Neural crest cell (in vitro differentiated cells): ENCODE measurements around the gene TAF1C. TPM values are rescaled to one million over a fixed set of nuclear protein-coding genes. Genes with fewer than 3 reads are reported as not detected.
A peak's percentile ranks its signal among the peaks of the same experiment; 100 is the strongest.

ENCODE experiments used
- DNase-seq: peaks from one replicate; pipeline ENCODE4 v3.0.0; 2021; ENCODE audit warnings: low read depth, mixed read lengths, low spot score
- H3K27ac Mint-ChIP-seq: one replicate; pipeline ENCODE4 v1.8.0; 2021; ENCODE audit warnings: mild to moderate bottlenecking, mixed read lengths; ENCODE audit not compliant: unreplicated experiment
- H3K27me3 Mint-ChIP-seq: 2 replicates; pipeline ENCODE4 v1.8.0; 2021; ENCODE audit warnings: low read depth, mild to moderate bottlenecking, mixed read lengths
- H3K36me3 Mint-ChIP-seq: 2 replicates; pipeline ENCODE4 v1.8.0; 2021; ENCODE audit warnings: low read depth, mild to moderate bottlenecking, mixed read lengths
- H3K4me1 Mint-ChIP-seq: 2 replicates; pipeline ENCODE4 v1.8.0; 2021; ENCODE audit warnings: mixed read lengths
- H3K4me3 Mint-ChIP-seq: one replicate; pipeline ENCODE4 v1.8.0; 2021; ENCODE audit warnings: mild to moderate bottlenecking, mixed read lengths
- H3K9me3 Mint-ChIP-seq: 2 replicates; pipeline ENCODE4 v1.8.0; 2021; ENCODE audit warnings: mixed read lengths
- total RNA-seq: library from RNA; stranded (reverse); gene quantifications from 2 replicates; pipeline ENCODE4 v1.2.1, GENCODE V29; 2021
- TF ChIP-seq, protein P1 (sequence below): fragments of 200-600 bp; sonication (generic); conservative IDR thresholded peaks from 2 replicates; pipeline ENCODE4 v1.5.0; 2021; ENCODE audit warnings: antibody characterized with exemption, mild to moderate bottlenecking

The TAF1C gene
- total RNA-seq, 1 donor from 2014 or later = 86.4 TPM

GRCh38 chr16:84161037-84161436 is 25.8 kb downstream of the TAF1C start:
- TF ChIP-seq, protein P1, sequence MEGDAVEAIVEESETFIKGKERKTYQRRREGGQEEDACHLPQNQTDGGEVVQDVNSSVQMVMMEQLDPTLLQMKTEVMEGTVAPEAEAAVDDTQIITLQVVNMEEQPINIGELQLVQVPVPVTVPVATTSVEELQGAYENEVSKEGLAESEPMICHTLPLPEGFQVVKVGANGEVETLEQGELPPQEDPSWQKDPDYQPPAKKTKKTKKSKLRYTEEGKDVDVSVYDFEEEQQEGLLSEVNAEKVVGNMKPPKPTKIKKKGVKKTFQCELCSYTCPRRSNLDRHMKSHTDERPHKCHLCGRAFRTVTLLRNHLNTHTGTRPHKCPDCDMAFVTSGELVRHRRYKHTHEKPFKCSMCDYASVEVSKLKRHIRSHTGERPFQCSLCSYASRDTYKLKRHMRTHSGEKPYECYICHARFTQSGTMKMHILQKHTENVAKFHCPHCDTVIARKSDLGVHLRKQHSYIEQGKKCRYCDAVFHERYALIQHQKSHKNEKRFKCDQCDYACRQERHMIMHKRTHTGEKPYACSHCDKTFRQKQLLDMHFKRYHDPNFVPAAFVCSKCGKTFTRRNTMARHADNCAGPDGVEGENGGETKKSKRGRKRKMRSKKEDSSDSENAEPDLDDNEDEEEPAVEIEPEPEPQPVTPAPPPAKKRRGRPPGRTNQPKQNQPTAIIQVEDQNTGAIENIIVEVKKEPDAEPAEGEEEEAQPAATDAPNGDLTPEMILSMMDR = no peak
- Mint-ChIP-seq H3K27me3 (peaks cover 27% of the 10 kb centered on the region), H3K4me1 (no peaks in the 10 kb centered on the region), H3K9me3 (no peaks in the 10 kb centered on the region), H3K4me3 (no peak overlapping the region), H3K27ac (no peak overlapping the region), H3K36me3 (no peaks in the 10 kb centered on the region)
- no peak for DNase-seq

DNA sequence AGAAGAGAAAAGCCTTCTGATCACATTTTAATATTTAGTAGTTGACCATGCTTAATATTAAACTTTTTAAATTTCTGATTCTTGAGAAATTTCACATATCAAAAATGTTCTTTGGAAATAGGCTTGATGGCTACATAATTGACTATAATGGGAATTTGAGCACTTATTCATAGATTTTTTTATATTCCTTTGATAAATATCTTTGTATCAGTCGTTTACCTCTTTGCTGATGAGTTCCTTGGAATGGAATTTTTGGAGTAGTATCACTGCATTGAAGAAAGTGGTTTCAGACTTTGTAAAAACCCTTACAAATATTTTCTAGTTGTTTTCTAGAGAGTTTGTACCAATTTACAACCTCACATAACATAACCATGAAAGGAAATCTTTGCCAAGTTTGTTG is 27.1 kb downstream of the TAF1C start:
- no peak for DNase-seq
- Mint-ChIP-seq H3K36me3 (no peaks in the 10 kb centered on the region), H3K9me3 (no peaks in the 10 kb centered on the region), H3K27ac (no peak overlapping the region), H3K4me1 (no peaks in the 10 kb centered on the region), H3K27me3 (peaks cover 21% of the 10 kb centered on the region), H3K4me3 (no peak overlapping the region)
- TF ChIP-seq, protein P1 = no peak

DNA sequence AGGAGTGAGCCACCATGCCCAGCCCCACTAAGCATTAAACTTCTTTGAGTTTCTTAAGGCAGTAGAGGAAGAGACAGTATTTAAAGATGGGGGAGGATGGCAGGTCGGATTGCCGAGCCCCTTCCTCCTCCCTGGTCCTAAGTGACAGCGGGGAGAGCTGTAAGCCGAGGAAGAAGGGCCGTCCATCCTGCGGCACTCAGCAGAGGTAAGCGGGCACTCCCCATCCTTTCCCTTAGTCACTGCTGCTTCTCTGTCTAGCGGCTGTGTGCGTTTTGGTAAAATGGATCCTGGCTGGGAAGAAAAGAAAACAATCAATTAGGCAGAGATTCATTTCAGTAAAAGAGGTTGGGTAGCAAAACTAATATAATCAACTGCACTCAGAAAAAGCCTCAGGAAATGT is 27.9 kb downstream of the TAF1C start:
- TF ChIP-seq, protein P1 = no peak
- H3K9me3 Mint-ChIP-seq = no peaks in the 10 kb centered on the region
- peaks cover 16% of the 10 kb centered on the region for H3K27me3 Mint-ChIP-seq
- H3K4me3 Mint-ChIP-seq = no peak overlapping the region
- no peaks in the 10 kb centered on the region for H3K4me1 Mint-ChIP-seq
- H3K27ac Mint-ChIP-seq = no peak overlapping the region
- DNase-seq = no peak
- H3K36me3 Mint-ChIP-seq = no peaks in the 10 kb centered on the region

DNA sequence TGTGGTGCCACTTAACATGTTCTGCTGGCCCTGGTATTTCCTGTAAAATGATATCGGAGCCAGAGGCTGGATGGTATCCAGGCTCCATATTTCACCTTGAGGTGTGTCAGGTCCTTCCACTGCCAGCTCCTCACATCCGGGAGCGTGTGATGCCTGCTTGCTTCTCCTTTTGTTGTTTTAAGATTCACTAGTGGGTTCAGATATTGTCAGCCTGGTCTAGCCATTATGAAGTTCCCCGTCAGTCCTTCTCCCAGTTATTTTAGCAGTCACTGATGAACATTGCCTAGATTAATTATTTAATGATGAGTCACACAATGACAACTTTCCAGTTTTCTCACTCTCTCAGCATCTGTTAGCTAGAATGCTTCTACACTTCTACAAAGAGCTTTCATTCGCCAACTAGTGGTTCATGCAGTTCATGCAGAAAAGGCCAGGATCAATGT is 30.5 kb downstream of the TAF1C start:
- Mint-ChIP-seq H3K9me3 (no peaks in the 10 kb centered on the region), H3K4me1 (no peaks in the 10 kb centered on the region), H3K4me3 (no peak overlapping the region), H3K27ac (no peak overlapping the region), H3K36me3 (no peaks in the 10 kb centered on the region), H3K27me3 (peaks cover 14% of the 10 kb centered on the region)
- TF ChIP-seq, protein P1 = peak; percentile 19
- no peak for DNase-seq

GRCh38 chr16:84155771-84156170 is 31.1 kb downstream of the TAF1C start:
- Mint-ChIP-seq H3K4me3 (no peak overlapping the region), H3K9me3 (no peaks in the 10 kb centered on the region), H3K27ac (no peak overlapping the region), H3K27me3 (peaks cover 20% of the 10 kb centered on the region), H3K4me1 (peaks cover 6% of the 10 kb centered on the region), H3K36me3 (no peaks in the 10 kb centered on the region)
- DNase-seq = no peak
- TF ChIP-seq, protein P1 = no peak

- H3K4me1 Mint-ChIP-seq = peaks cover 6% of the 10 kb centered on the region
- no peaks in the 10 kb centered on the region for H3K9me3 Mint-ChIP-seq
- TF ChIP-seq, protein P1 = no peak
- peaks cover 22% of the 10 kb centered on the region for H3K27me3 Mint-ChIP-seq
- H3K27ac Mint-ChIP-seq = no peak overlapping the region
- DNase-seq = no peak
- no peak overlapping the region for H3K4me3 Mint-ChIP-seq
- H3K36me3 Mint-ChIP-seq = no peaks in the 10 kb centered on the region
Observed at GRCh38 chr16:84155226-84155625, 31.6 kb downstream of the TAF1C start.
